Astrocyte of the spinal cord (primary cell): Measurements from ENCODE around the gene KLHL29.
"Not testable (repeated sequence)": the region's sequence is repeated elsewhere in the genome, so short reads cannot be mapped to it uniquely, and the experiment has no call there.

Experiments used
- DNase-seq: peaks from one replicate; pipeline ENCODE4 v3.0.0; 2011; ENCODE audit warnings: low read depth, low spot score
- H3K4me3 ChIP-seq: 2 replicates; pipeline ENCODE4 v1.5.1; 2011; ENCODE audit warnings: low read depth, mild to moderate bottlenecking, low read length, moderate library complexity
- in situ Hi-C: cut with HindIII; loops from 2 replicates; pipeline ENCODE4 v1.10.0; 2017; ENCODE audit warnings: low sequenced_read_pairs
- TF ChIP-seq, protein P1 (sequence below): IDR thresholded peaks from 2 replicates; pipeline ENCODE4 v1.5.1; 2012; ENCODE audit warnings: low read depth, mild to moderate bottlenecking, low read length, inconsistent platforms

The KLHL29 gene

DNA sequence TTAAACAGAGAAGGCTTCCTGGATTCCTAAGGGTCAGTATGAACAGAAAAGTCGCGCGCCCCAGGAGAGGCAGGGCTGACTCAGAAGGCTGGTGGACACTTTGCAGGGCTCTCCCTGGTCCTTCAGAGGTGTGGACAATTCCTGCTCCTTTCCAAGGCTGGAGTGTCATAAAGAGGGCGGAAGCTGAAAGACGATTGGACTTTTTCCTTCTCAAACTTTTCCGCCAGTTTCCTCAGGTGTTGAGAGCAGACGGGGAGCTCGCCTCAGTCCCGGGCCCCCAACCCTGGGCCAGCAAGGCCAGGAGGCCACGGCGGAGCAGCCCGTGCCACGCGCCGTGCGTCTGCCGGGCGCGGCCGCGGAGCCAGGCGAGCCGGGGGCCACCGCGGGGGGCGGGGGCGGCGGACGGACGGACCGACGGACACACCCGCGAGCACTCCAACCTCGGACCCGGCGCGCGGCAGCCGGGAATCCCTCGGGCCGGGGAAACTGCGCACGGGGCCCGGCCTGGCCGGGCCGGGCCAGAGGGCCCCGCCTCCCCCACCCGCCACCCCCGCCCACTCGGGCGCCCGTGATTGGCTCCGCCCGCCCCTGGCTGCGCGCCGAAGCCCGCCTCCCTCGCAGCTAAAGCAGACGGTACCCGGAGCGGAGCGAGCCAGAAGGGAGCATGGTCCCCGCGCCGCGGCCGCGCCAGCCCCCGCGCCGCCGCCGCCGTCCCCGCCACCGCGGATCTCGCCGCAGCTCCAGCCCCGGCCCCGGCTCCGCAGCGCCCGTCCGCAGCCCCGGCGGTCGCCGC, at the start of gene KLHL29:
Gene KLHL29 (plus strand): TSS at position 629 of the 793 bp plus-strand sequence. CDS start 177,018 bp downstream, outside the sequence.
- in situ Hi-C loops, result no loop called here
- TF ChIP-seq, protein P1, sequence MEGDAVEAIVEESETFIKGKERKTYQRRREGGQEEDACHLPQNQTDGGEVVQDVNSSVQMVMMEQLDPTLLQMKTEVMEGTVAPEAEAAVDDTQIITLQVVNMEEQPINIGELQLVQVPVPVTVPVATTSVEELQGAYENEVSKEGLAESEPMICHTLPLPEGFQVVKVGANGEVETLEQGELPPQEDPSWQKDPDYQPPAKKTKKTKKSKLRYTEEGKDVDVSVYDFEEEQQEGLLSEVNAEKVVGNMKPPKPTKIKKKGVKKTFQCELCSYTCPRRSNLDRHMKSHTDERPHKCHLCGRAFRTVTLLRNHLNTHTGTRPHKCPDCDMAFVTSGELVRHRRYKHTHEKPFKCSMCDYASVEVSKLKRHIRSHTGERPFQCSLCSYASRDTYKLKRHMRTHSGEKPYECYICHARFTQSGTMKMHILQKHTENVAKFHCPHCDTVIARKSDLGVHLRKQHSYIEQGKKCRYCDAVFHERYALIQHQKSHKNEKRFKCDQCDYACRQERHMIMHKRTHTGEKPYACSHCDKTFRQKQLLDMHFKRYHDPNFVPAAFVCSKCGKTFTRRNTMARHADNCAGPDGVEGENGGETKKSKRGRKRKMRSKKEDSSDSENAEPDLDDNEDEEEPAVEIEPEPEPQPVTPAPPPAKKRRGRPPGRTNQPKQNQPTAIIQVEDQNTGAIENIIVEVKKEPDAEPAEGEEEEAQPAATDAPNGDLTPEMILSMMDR, result no peak
- H3K4me3 ChIP-seq, result peak within 1 kb of the TSS; percentile 54
- DNase-seq, result peak; percentile 58

DNA sequence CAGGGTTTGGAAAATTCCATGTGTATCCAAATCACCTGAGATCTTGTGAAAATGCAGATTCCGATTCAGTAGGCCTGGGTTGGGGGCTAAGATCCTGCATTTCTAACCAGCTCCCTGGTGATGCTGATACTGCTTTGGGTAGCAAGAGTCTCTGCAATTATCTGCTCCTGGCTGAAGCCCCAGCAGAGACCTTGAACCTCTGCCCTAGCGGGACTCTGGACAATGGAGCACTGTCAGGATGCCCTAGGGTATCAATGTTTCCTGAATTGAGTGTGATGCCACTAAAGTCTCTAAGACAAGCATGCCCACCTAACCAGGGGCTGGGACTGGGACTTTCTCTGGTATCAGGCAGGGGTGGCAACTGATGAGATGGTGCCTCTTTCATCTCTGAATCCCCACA, 49.4 kb upstream of the KLHL29 start:
- no peak overlapping the region for H3K4me3 ChIP-seq
- in situ Hi-C loops, result no loop called here
- TF ChIP-seq, protein P1, result no peak
- DNase-seq, result no peak

DNA sequence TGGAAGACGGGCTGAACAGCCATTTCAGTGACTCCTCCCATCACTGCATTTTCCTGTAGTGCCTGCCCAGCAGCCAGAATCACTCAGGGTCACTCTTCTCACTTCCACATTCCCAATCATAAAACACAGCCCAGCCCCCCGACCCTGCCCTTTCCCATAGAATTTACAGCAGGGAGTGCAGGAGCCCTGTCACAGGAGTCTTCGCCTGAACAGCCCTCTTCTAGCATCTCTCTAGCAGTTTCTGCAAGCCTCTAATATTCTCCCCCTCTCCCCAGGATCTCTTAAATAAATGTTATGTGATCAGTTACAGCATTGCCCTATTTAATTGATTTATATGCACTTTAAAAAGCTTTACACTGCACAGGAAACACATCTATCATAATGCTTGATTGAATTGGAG, 42.9 kb upstream of the KLHL29 start:
- H3K4me3 ChIP-seq, result no peak overlapping the region
- in situ Hi-C loops, result no loop called here
- no peak for DNase-seq
- TF ChIP-seq, protein P1, result no peak

DNA sequence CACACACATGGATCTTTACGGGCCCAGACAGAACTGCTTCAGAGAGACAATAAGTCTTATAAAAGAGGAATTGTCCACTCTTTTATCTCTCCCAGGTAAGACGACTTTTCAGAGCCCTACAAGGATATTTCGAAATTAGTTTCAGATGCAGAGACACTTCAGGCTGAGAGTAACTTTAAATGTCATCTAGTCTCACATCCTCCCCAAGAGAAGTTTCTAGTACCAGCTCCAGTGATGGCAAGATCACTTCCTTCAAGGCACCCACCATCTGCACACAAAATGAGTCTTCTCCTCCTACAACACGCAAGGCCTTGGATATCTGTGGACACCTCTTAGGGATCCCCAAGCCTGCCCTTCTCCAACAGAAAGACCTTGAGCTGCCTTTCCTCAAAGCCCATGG, 39.0 kb upstream of the KLHL29 start:
- in situ Hi-C loops, result no loop called here
- H3K4me3 ChIP-seq, result no peak overlapping the region
- no peak for DNase-seq
- TF ChIP-seq, protein P1, result no peak

DNA sequence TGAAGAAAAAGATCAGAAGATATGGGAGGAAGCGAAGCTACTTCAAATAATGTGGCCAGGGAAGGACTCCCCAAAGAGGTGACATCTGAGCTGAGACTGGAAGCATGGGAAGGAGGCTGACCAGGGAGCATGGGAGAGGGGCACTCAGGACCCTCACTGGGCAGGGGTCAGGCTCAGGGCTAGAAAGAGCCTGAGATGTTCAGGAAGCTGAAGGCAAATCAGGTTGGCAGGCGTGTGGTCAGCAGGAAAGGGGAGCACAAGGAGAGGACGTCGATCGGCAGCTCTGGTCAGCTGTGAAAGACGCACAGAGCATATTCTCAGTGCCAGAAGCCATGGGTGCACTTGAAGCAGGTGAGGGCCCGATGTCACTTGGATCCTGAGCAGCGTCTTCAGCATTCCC, 38.2 kb upstream of the KLHL29 start:
- TF ChIP-seq, protein P1, result no peak
- DNase-seq, result no peak
- in situ Hi-C loops, result no loop called here
- no peak overlapping the region for H3K4me3 ChIP-seq

DNA sequence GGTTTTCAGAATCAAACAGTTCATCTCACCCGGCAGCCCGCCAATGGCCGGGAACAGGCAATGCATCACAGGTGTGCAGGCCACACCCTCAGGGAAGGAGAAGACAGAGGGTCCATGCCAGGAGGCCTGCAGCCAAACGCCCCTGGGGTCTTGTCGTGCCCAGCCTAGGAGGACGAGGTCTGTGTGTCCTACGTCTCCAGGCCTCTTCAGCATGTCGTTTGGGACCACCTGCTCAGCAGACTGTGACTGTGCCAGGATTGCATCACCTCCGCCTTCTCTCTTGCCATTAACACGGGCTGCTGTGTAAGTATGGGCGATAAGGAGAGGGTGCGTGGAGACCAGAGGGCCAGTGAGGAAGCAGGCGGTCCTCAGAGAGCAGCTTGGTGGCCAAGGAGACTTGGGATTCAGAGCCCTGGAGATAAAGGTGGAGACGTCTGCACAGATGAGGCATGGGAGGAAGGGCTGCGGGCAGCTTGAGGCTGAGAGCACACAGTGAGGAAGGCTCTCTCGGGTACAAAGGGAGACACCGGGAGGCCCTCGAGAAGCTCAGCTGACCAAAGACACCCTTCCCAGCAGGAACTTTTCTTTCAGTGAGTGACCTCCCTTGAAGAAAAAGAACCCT, 37.4 kb upstream of the KLHL29 start:
- in situ Hi-C loops, result no loop called here
- no peak overlapping the region for H3K4me3 ChIP-seq
- no peak for DNase-seq
- TF ChIP-seq, protein P1, result no peak

DNA sequence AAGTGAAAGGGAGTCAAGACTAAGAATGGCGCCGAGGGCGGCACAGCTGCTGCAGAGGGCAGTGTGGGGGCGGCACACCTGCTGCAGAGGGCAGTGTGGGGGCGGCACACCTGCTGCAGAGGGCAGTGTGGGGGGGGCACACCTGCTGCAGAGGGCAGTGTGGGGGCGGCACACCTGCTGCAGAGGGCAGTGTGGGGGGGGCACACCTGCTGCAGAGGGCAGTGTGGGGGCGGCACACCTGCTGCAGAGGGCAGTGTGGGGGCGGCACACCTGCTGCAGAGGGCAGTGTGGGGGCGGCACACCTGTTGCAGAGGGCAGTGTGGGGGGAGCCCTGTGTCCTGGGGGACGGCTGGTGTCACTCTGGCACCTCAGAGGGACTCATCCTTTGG, 36.9 kb upstream of the KLHL29 start:
- in situ Hi-C loops, H3K4me3 ChIP-seq, DNase-seq: not testable (repeated sequence)
